Gastroesophageal sphincter (tissue), 4 donors: ENCODE measurements around the gene RNASEH2C. TPM values are rescaled to one million over a fixed set of nuclear protein-coding genes. Genes with fewer than 3 reads are reported as not detected.
"Not testable (repeated sequence)": the region's sequence is repeated elsewhere in the genome, so short reads cannot be mapped to it uniquely, and the experiment has no call there.

Experiments
- ATAC-seq: fragments of 150-250 bp; one replicate; pipeline ENCODE4 v1.9.1; 2016; ENCODE audit warnings: mild to moderate bottlenecking, moderate library complexity
- H3K27ac ChIP-seq, 4 donors: fragments of 200-600 bp; sonication (generic) in 3 of 4; 1 replicate in 3 of 4; 2 replicates in 1 of 4; pipeline ENCODE4 v1.5.1; 2016 to 2019
- H3K27me3 ChIP-seq: fragments of 200-600 bp; sonication (generic); one replicate; pipeline ENCODE4 v1.5.1; 2019
- H3K36me3 ChIP-seq, 2 donors: fragments of 200-600 bp; sonication (generic); one replicate each; pipeline ENCODE4 v1.5.1; 2019; ENCODE audit warnings: control low read depth in 1 of 2
- H3K4me1 ChIP-seq, 3 donors: fragments of 200-600 bp; sonication (generic); 1 replicate in 2 of 3; 2 replicates in 1 of 3; pipeline ENCODE4 v1.5.1; 2016 to 2019; ENCODE audit warnings: control low read depth in 2 of 3
- H3K4me3 ChIP-seq, 2 donors: fragments of 200-600 bp; sonication (generic); one replicate each; pipeline ENCODE4 v1.5.1; 2019; ENCODE audit warnings: mild to moderate bottlenecking in 1 of 2, moderate library complexity in 1 of 2
- H3K9me3 ChIP-seq, 3 donors: fragments of 200-600 bp; sonication (generic); one replicate each; pipeline ENCODE4 v1.5.1; 2017 to 2019; ENCODE audit warnings: control low read depth in 2 of 3
- EP300 ChIP-seq: sonication (generic); formaldehyde crosslinking; IDR thresholded peaks from one replicate; pipeline ENCODE4 v1.6.1; 2017; ENCODE audit warnings: antibody characterized with exemption, mild to moderate bottlenecking
- POLR2A ChIP-seq, 2 donors: fragments of 450-650 bp; IDR thresholded peaks; one replicate each; pipeline ENCODE4 v1.6.1; 2017; ENCODE audit warnings: antibody characterized with exemption in 2 of 2, mild to moderate bottlenecking in 2 of 2, moderate library complexity in 1 of 2
- POLR2AphosphoS5 ChIP-seq: sonication (generic); formaldehyde crosslinking; IDR thresholded peaks from one replicate; pipeline ENCODE4 v1.6.1; 2017; ENCODE audit warnings: antibody characterized with exemption
- WGBS, 2 donors: methylation state at CpG; one replicate each; pipeline ENCODE4 v1.1.5; 2018; ENCODE audit warnings: low coverage in 1 of 2; 5-methylcytosine and 5-hydroxymethylcytosine counted together
- total RNA-seq, 4 donors: library from RNA; depleted of rRNA; stranded (reverse); fragments of >200 nt; gene quantifications; one replicate each; pipeline ENCODE4 v1.1.0, GENCODE V29; 2016
- TF ChIP-seq, protein P1 (sequence below), 4 experiments: fragments of 200-600 bp in 2 of 4; fragments of 450-650 bp in 2 of 4; sonication (generic) in 1 of 4; IDR thresholded peaks; one replicate each; pipeline ENCODE4 v1.5.1; 2017 to 2019; ENCODE audit warnings: antibody characterized with exemption in 4 of 4, mild to moderate bottlenecking in 2 of 4, moderate library complexity in 2 of 4

The RNASEH2C gene
- total RNA-seq, 4 donors from 2014 or later = 69.0 to 196 (median 96.3) TPM

DNA sequence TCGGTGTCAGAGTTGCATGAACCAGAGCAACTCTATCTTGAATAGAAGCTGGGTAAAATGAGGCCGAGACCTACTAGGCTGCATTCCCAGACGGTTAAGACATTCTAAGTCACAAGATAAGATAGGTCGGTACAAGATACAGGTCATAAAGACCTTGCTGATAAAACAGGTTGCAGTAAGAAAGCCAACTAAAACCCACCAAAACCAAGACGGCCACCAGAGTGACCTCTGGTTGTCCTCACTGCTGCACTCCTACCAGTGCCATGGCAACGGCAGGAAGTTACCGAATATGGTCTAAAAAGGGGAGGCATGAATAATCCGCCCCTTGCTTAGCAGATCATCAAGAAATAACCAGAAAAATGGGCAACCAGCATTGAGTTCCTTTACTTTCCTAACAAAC lies 10.9 kb downstream of the RNASEH2C start:
- no peaks in the 10 kb centered on the region for H3K9me3 ChIP-seq
- H3K27me3 ChIP-seq = no peaks in the 10 kb centered on the region
- no peak for ATAC-seq
- peaks cover 0 to 35% (median 8%) of the 10 kb centered on the region in 3 donors for H3K4me1 ChIP-seq
- H3K4me3 ChIP-seq = no peak overlapping the region
- 49 to 72% methylated on average over 4 to 7 of the region's 8 CpGs for WGBS, 2 donors
- H3K36me3 ChIP-seq = peaks cover 1 to 19% of the 10 kb centered on the region in 2 donors
- TF ChIP-seq POLR2AphosphoS5 = no peak
- no peak for TF ChIP-seq EP300
- TF ChIP-seq, protein P1, sequence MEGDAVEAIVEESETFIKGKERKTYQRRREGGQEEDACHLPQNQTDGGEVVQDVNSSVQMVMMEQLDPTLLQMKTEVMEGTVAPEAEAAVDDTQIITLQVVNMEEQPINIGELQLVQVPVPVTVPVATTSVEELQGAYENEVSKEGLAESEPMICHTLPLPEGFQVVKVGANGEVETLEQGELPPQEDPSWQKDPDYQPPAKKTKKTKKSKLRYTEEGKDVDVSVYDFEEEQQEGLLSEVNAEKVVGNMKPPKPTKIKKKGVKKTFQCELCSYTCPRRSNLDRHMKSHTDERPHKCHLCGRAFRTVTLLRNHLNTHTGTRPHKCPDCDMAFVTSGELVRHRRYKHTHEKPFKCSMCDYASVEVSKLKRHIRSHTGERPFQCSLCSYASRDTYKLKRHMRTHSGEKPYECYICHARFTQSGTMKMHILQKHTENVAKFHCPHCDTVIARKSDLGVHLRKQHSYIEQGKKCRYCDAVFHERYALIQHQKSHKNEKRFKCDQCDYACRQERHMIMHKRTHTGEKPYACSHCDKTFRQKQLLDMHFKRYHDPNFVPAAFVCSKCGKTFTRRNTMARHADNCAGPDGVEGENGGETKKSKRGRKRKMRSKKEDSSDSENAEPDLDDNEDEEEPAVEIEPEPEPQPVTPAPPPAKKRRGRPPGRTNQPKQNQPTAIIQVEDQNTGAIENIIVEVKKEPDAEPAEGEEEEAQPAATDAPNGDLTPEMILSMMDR (IDR thresholded peaks at IDR 0.05) = no peak
- no peak for TF ChIP-seq POLR2A (IDR thresholded peaks at IDR 0.05)
- H3K27ac ChIP-seq = no peak overlapping the region

DNA sequence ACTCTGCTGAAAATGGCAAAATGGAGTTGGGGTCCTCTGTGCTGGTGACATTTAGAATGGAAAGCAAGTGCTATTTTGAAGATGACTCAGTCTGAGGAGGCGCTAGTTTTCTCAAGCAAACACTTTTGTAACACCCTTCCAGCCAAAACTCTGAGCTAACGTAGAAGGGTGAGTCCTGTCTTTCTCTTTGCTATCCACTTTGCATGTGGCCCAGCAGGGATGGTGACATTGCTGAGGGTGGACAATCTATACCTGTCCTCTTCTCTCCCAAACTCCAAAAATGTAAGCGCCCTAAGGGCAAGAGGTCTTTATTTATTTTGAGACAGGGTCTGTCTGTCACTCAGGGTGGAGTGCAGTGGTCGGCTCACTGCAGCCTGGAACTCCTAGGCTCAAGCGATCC lies 12.1 kb downstream of the RNASEH2C start:
- Histone ChIP-seq H3K4me3 (no peak overlapping the region), H3K27ac (no peak overlapping the region), H3K4me1 (peaks cover 0 to 28% (median 8%) of the 10 kb centered on the region in 3 donors), H3K27me3 (peaks cover 10% of the 10 kb centered on the region), H3K36me3 (peaks cover 0 to 7% of the 10 kb centered on the region in 2 donors), H3K9me3 (no peaks in the 10 kb centered on the region)
- ATAC-seq = no peak
- TF ChIP-seq POLR2A (IDR thresholded peaks at IDR 0.05) = no peak
- TF ChIP-seq EP300 = no peak
- TF ChIP-seq, protein P1 (IDR thresholded peaks at IDR 0.05) = no peak
- TF ChIP-seq POLR2AphosphoS5 = no peak
- 83 to 86% methylated on average over 1 to 2 of the region's 5 CpGs for WGBS, 2 donors

DNA sequence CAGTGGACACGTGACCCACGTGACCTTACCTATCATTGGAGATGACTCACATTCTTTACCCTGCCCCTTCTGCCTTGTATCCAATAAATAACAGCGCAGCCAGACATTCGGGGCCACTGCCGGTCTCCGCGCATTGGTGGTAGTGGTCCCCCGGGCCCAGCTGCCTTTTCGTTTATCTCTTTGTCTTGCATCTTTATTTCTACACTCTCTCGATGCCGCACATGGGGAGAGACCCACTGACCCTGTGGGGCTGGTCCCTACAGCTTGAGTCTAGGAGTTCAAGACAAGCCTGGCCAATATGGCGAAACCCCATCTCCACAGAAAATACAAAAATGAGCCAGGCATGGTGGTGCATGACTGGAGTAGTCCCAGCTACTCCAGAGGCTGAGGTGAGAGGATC lies 13.6 kb downstream of the RNASEH2C start:
- Histone ChIP-seq H3K4me1 (peaks cover 0 to 18% (median 0%) of the 10 kb centered on the region in 3 donors), H3K27me3 (peaks cover 13% of the 10 kb centered on the region)
- H3K36me3 ChIP-seq, ATAC-seq, H3K4me3 ChIP-seq, H3K9me3 ChIP-seq, H3K27ac ChIP-seq: not testable (repeated sequence)
- 86 to 100% methylated on average over 1 to 9 of the region's 12 CpGs for WGBS, 2 donors

DNA sequence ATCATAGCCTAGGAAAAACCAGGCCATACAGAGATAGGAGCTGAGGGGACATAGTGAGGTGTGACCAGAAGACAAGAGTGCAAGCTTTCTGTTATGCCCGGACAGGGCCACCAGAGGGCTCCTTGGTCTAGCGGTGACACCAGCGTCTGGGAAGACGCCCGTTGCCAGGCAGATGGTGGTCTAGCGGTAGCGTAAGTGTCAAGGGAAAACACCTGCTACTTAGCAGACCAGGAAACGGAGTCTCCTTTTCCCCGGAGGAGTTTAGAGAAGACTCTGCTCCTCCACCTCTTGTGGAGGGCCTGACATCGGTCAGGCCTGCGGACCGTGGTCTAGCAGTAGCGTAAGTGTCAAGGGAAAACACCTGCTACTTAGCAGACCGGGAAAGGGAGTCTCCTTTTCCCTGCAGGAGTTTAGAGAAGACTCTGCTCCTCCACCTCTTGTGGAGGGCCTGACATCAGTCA lies 14.3 kb downstream of the RNASEH2C start:
- H3K4me1 ChIP-seq = peaks cover 0 to 15% (median 0%) of the 10 kb centered on the region in 3 donors
- peak overlapping the region in 1 of 4 donors; percentile 63 for H3K27ac ChIP-seq
- ATAC-seq, H3K36me3 ChIP-seq, H3K9me3 ChIP-seq: not testable (repeated sequence)
- TF ChIP-seq, protein P1 (IDR thresholded peaks at IDR 0.05) = peak; percentile 72 to 85 (median 78)
- peak overlapping the region in 1 of 2 donors; percentile 28 for H3K4me3 ChIP-seq
- H3K27me3 ChIP-seq = peaks cover 13% of the 10 kb centered on the region
- 0 to 17% methylated on average over 7 to 9 of the region's 14 CpGs for WGBS, 2 donors

DNA sequence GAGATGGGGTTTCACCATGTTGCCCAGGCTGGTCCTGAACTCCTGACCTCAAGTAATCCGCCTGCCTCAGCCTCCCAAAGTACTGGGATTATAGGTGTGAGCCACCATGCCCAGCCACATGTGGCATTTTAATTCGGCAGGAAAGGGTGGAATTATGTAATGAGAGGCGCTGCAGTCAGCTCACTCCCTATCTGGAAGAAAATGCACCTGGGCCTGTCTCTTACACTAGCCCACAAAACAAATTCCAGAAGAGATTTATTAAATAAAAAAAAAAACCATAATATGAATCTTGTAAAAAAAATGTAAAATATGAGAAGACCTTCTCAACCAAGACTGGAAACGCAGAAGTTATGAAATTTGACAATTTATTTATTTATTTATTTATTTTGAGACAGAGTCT lies 16.8 kb downstream of the RNASEH2C start:
- WGBS, 2 donors = 60 to 71% methylated on average over 2 to 3 of the region's 4 CpGs
- no peaks in the 10 kb centered on the region for H3K36me3 ChIP-seq
- H3K27ac ChIP-seq = no peak overlapping the region
- TF ChIP-seq, protein P1 (IDR thresholded peaks at IDR 0.05) = no peak
- no peak for TF ChIP-seq POLR2AphosphoS5
- TF ChIP-seq EP300 = no peak
- TF ChIP-seq POLR2A (IDR thresholded peaks at IDR 0.05) = no peak
- no peaks in the 10 kb centered on the region for H3K9me3 ChIP-seq
- H3K4me3 ChIP-seq = no peak overlapping the region
- H3K4me1 ChIP-seq = peaks cover 0 to 5% (median 0%) of the 10 kb centered on the region in 3 donors
- peaks cover 13% of the 10 kb centered on the region for H3K27me3 ChIP-seq
- ATAC-seq = no peak
